CD4-positive, alpha-beta T cell treated with Interleukin-4 for 1 hour (primary cell): ENCODE data around the gene COL5A2.

Source experiments
- DNase-seq, 2 donors: peaks; one replicate each; pipeline ENCODE4 v3.0.0-alpha.2; 2020 to 2022

Gene COL5A2

DNA sequence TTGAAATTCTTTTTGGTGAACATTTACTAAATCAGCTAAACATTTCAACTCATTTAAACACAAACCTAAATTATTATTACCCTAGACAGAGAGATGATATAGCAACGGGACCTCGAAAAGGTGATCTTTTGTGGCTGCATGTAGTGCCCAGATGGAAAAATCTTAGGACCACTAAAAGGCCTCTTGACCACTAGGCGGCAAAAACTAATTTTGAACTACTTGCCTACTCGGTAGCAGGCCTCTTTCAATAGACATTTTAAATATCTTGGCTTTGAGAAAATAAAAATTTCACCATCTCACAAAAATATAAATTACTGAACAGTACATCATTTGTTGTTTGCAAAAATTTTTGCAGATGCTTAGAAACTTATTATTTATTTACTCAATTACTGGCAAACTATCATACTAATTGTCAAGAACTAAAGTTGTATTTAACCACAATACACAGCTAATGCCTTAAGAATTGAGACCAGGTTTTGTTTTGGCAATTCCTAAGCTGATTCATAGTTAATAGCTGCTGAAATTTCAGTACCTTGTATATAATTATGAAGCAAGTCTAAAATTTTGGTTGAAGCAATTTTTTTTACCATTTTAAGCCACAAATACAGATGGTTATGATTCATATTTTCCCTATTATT, 196.0 kb downstream of the COL5A2 start:
- DNase-seq = no peak
